Activated T-cell treated with anti-CD3 and anti-CD28 coated beads for 1 hour (primary cell): ENCODE measurements around the gene MORN5.

Experiments used
- DNase-seq: peaks from one replicate; pipeline ENCODE4 v3.0.0-alpha.2; 2020; ENCODE audit warnings: low read depth

The MORN5 gene

GRCh38 chr9:122234022-122234748 is 74.5 kb downstream of the MORN5 start:
- DNase-seq, result no peak

- DNase-seq, result no peak
These were observed 77.0 kb downstream of the MORN5 start for GRCh38 chr9:122236681-122237080.

GRCh38 chr9:122239722-122240121 is 80.0 kb downstream of the MORN5 start:
- no peak for DNase-seq

- no peak for DNase-seq
These were observed 84.6 kb downstream of the MORN5 start for GRCh38 chr9:122244349-122244748.

- no peak for DNase-seq
These were observed 87.0 kb downstream of the MORN5 start for GRCh38 chr9:122246666-122247065.

GRCh38 chr9:122248448-122248865 is 88.7 kb downstream of the MORN5 start:
- DNase-seq, result no peak
